GM18907 (cell line): ENCODE measurements around the gene LLGL1.

Experiments
- ATAC-seq: cut with Tn5 transposase; IDR thresholded peaks from one replicate; pipeline ENCODE4 v1.9.1; 2021; ENCODE audit warnings: mild to moderate bottlenecking, moderate library complexity; ENCODE audit not compliant: unreplicated experiment

LLGL1 gene

GRCh38 chr17:18229254-18229653, 3.8 kb downstream of the LLGL1 start:
- no peak for ATAC-seq

GRCh38 chr17:18229771-18230170, 4.3 kb downstream of the LLGL1 start:
- ATAC-seq, result no peak

DNA sequence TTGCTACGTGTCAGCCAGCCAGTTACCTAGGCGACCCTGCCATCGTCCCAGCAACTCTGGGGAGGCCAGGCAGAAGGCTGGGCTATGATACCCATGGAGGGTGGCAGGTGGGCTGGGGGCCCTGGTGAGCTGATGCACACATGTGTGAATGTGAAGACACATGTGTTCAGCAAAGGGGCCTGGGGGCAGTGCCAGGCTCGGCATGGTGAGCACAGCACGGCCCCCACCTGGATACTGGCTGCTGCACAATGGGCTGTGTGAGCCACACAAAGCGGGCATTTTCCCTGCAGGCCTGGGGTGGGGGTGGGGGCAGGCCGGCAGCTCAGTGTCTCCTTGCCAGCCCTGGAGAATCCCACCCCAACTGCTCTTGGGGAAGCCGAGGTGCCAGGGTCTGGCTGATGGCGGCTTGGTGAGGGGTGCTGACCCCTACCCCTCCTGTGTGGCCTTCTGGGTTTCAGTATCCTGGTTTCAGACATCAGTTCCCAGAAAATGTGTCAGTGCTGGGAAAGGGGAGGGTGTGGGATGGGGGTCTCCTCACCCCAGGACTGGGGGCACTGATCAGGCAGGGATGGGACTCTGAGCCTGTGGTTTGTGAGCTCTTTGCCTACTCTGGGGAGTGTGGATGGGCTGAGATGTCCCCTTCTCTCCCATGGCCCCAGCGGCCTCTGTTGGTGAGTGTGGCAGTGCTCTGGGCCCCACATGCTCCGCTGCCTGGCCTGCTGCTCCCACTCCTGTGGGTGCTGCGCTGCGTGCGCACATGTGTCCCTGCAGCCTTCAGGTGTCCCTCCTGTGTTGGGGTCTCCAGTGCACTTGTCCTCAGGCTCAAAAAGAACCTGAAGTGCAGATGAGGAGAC, 5.1 kb downstream of the LLGL1 start:
- no peak for ATAC-seq

GRCh38 chr17:18231164-18231563, 5.7 kb downstream of the LLGL1 start:
- ATAC-seq, result no peak

- ATAC-seq, result no peak
Observed at GRCh38 chr17:18233803-18234518, 8.5 kb downstream of the LLGL1 start.

- ATAC-seq, result no peak
Observed at GRCh38 chr17:18234853-18235380, 9.5 kb downstream of the LLGL1 start.

GRCh38 chr17:18235743-18236256, 10.4 kb downstream of the LLGL1 start:
- no peak for ATAC-seq

GRCh38 chr17:18236494-18236893, 11.1 kb downstream of the LLGL1 start:
- ATAC-seq, result no peak

- ATAC-seq, result no peak
Observed at GRCh38 chr17:18237461-18237860, 12.0 kb downstream of the LLGL1 start.

- ATAC-seq, result no peak
Observed at GRCh38 chr17:18238299-18238698, 12.9 kb downstream of the LLGL1 start.

- no peak for ATAC-seq
Observed at GRCh38 chr17:18240449-18240848, 15.0 kb downstream of the LLGL1 start.

GRCh38 chr17:18241229-18241871, 15.9 kb downstream of the LLGL1 start:
- no peak for ATAC-seq

DNA sequence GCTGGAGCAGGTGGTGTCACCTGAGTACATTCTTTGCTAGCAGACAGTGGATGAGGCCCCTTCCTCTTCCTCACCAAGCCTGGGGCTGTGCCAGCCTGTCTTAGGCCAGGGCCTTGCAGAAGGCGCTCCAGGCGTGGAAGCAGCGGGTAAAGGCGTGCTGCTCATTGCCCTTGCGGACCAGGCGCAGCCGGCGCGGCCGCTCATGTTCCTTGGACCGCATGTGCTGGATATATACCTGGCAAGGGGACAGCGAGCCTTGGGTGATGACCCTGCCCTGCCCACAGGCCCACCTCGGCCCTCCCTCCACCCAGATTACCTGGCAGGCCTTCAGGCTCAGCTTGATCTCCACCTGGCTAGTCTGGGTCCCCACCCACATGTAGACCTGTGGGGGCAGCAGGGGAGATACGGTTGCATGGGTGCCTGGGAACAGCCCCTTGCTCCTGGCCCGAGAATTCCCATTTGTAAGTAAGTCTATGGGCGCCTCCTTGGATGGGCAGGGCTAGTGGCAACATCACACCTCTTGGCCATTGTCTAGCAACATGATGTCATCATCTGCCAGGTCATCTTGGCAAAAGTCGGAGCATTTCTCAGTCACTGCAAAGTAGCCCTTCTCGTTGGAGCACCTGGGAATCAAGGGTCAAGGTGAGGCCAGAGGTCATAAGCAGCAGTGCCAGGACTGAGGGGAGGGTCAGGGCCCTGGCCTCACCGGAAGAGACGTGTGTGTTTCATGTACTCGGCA, 19.8 kb downstream of the LLGL1 start:
- no peak for ATAC-seq

DNA sequence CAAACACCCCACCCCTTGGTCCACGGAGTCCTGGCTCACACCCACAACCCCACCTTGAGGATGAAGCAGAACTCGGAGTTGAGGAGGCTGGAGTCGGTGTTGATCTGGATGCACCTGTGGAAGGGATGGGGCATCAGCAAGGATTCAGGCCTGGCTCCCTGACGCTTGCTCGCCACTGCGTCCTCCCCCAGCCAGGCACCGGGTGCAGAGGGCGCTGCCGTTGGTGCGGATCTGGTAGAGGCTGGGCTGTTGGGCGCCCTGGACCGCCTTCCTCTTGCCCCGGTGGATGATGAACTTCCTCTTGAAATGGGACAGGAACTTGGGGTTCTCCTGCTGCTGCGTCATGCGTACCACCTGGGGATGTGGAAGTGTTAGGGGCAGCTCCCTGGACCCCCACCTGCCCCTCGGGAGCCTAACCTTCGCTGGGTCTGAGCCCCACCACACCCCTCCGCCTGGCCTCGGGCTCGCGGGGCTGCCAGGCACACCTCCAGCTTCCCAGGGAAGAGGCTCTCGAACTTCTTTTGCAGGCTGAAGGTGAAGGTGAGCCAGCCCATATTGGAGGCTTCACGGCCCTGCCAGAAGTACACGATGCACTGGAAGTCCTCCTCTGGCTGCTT, 20.8 kb downstream of the LLGL1 start:
- no peak for ATAC-seq

DNA sequence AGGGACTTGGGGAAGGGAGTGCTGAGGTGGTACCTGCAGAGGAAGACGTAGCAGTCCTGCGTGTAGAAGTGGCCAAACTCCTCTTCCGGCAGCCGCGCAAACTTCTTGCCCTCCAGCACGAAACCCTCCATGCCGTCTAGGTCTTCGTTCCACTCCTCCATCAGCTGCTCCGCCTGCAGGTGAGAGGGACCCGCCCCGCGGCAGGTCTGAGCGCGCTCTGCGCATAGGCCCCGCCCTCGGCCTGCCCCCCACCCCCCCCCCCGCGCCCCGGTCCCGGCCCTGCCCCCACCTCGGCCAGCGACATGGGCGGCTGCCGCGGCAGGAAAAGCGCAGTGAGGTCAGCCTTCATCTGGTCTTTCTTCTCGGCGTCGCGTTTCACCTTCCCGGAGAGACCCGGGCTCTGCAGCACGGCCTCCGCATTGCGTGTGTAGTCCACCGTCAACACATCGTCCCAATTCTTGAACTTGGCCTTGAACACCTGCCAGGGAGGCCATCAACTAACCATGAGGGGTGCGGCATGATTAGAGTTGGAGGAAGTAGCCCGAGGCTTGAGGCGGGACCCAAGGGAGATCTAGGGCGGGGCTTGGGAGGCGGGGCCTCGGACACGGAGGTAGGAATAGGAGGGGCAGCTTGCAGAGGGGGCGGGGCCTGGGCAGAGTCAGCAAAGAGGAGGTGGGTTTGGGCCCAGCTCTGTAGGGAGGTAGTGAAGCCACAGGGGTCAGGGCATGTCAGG, 21.6 kb downstream of the LLGL1 start:
- no peak for ATAC-seq

DNA sequence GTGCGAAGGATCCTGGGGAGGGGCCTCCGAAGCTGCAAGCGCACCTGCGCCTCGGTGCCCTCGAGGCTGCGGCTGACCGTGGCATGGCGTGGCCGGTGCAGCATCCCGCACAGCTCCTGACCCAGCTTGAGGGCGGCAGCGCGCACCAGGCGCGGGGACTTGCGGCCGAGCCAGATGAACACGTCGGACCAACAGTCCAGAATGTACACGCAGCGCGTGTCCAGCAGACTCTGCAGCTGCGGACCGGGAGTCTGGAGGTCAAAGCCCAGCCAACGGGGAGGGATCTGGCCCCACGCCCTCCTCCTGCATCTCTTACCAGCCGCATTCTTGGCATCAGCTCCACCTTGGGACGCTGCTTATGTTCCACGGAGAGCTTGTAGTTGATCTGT, 22.2 kb downstream of the LLGL1 start:
- ATAC-seq, result no peak

DNA sequence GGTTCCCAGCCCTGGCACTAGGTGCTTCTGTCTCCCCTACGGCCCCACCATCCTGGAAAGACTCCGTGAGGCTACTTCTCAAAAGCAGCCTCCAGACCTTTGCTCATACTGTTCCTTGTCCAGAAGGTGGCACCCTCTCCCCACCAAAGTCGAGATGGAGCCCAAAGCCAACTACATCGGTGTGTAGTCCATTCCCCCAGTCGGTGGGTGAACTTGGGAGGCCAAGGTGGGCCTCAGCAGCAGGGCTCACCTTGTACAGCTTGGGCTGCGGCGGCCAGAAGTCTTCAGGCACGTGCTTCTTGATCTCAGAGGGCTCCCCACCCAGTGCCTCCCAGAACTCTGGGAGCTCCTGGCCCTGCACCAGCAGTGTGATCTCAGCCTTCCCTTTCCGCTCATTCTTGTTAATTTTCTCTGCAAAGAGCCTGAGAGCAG, 22.9 kb downstream of the LLGL1 start:
- no peak for ATAC-seq

DNA sequence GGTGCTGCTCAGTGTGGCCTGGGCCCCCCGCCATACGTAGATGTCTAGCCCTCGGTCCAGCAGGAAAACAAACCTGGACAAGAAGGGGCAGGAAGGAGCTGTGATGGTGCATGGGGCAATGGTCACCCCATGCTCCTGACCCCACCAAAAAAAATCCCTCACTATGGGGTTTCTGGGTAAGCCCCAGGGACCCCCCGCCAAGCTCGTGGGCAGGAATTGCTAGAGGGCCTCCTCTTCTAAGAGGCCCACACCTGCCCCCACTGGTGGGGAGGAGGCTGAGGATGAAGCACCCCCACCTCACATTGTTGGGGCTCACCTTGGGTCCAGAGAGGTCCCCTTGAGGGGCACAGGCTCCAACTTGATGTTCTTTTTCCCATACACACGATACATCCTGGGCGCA, 23.4 kb downstream of the LLGL1 start:
- ATAC-seq, result no peak

GRCh38 chr17:18250259-18250658, 24.8 kb downstream of the LLGL1 start:
- no peak for ATAC-seq

DNA sequence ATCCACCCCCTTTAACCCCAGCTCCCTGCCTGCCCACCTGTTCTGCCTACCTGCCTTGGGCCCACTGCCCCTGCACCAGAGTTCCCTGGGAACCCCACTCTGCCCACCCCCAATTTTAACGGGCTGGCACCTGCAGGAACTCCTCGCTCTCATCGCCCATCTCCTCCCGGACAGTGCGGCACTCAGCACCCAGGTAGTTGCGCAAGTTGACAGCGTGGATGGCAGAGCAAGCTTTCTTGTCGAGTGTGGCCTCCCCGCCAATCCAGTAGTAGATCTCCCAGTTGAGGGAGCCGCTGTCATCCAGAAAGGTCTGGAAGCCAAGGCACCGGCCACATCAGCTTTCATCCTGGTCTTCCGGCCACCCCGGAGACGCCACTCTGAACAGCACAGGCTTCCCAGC, 25.3 kb downstream of the LLGL1 start:
- ATAC-seq, result no peak
